Dedifferentiated amniotic fluid mesenchymal stem cell (primary cell): ENCODE results near the gene SAMD4B.

Source experiments
- DNase-seq: peaks from one replicate; pipeline ENCODE4 v3.0.0-alpha.2; 2016; ENCODE audit errors: extremely low spot score

The SAMD4B gene

DNA sequence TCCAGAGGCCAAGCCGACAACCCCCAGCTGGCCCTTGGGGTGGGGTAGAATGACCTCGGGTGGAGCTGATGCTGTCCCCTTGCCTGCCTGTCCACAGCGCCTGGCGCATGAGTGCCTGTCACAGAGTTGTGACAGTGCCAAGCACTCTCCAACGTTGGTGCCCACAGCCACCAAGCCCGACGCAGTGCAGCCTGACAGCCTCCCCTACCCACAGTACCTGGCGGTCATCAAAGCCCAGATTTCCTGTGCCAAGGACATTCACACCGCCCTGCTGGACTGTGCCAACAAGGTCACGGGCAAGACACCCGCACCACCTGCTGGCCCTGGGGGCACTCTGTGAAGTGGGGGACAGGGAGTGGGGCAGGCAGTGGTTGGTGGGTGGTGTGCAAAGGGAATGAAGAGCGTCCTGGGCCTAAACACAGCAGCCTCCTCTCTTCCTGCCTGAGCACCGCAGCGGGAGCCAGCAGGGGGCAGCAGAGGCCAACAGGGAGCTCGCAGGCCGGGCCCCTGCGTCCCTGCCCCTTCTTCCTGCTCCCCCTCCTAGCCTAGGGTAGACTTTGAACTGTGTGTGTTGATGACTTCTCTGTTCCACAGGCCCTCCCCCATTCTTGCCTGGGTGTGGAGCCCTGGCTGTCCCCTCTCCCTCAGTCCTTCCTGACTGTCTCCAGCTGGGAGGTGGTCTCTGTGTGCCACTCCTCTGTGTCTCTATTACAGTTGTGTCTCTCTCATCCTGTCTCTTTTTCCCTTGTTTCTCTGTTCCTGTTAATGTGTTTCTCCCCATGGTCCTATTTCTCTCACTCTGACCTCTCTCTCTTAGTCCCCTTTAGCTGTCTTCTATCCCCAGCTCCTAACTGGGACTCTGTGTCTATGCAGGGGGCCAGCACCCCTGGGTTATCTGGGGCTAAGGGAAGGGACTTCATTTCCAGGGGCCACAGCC is 55.4 kb downstream of the SAMD4B start:
- DNase-seq = peak; percentile 75

DNA sequence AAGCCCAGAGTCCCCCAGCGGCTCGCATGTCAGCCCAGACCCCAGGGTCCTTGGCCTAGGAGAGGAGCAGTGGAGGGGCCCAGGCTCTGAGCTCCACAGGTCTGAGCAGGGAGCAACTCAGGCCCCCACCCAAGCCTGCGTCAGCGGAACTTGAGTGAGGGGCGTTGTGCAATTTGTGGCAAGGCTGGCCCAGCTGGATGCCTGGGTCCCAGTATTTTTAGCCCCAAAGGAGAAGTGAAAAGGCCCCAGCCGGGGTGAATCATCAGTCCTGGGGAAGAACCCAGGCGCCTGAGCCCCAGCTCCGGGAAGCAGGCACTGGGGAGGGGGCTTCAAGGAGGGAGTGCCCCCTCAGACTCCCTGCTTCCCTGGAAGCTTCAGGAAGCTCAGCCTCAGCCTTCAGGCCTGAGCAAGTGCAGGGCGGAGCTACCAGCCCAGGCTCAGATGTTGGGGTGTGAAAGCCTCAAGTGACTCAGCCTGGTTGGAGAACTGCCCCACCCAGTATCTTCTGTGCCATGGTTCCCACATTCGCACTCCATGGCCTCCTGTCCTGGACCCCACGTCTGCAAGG is 56.2 kb downstream of the SAMD4B start:
- DNase-seq = peak; percentile 59

GRCh38 chr19:39399668-39400050 is 57.4 kb downstream of the SAMD4B start:
- no peak for DNase-seq

DNA sequence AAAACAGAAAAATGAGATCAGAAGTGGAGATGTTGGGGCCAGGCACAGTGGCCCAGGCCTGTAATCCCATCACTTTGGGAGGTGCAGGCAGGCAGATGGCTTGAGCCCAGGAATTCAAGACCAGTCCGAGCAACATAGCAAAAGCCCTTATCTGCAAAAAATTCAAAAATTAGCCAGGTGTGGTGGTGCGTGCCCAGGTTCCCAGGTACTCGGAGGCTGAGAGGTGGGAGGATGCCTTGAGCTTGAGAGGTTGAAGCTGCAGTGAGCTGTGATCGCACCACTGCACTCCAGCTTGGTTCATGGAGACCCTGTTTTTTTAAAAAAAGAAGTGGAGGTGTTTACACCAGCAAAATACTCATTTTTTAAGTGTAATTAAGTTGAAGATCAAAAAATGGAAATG is 57.8 kb downstream of the SAMD4B start:
- no peak for DNase-seq

DNA sequence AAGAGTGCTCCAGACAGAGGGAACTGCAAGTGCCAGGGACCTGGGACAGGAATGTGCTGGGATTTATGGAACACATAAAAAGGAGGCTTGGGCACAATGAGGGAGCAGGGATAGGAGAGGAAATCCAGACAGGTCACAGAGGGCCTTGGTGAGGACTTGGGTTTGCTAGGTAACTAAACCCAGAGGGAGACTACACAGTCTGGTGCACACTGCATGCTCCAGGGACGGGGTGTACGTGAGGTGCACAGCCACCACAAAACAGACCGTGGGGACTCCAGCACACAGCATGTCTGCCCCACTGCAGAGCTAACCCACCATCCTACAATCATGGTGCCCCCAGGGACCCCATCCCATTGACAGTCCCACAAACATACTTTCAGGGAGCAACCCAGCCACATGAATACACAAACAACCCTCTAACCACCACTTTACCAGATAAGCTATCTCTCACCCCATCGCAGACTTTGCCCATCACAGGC is 58.9 kb downstream of the SAMD4B start:
- no peak for DNase-seq

DNA sequence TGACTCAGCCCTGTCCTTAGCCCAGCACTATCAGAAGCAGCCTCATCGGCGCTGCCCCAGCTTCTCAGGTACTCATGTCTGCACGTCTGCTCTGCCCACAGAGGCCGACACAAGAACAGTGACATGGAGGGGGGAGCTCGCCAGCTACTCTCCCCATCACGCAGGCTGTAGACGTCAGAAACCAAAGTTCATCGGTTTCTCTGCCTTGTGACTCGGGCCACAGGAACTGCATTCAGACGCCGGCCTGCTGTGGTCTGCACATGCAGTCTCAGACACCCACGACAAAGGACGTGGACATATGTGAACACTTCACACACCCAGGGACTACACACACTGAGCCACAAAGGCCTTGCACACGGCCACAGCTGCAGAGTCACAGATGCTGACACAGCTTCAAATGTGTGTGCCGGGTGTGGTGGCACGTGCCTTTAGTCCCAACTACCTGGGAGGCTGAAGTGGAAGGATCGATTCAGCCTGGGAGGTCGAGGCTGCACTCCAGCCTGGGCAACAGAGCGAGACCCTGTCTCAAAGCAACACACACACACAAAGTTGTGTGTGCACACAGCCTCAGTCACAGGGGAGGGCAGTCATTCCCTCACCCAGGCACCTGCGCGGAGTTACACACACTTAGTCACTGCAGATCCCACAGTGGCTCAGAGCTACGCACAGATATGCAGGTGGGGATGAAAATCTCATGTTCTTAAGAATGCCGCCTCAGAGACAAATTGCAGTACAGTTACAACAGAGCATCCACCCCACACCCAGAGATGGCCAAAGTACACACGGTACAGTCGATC is 59.5 kb downstream of the SAMD4B start:
- DNase-seq = no peak

- DNase-seq = peak; percentile 76
Measured at GRCh38 chr19:39402346-39403300, 60.4 kb downstream of the SAMD4B start.

- DNase-seq = peak; percentile 99
Measured at GRCh38 chr19:39403331-39404312, 61.4 kb downstream of the SAMD4B start.

DNA sequence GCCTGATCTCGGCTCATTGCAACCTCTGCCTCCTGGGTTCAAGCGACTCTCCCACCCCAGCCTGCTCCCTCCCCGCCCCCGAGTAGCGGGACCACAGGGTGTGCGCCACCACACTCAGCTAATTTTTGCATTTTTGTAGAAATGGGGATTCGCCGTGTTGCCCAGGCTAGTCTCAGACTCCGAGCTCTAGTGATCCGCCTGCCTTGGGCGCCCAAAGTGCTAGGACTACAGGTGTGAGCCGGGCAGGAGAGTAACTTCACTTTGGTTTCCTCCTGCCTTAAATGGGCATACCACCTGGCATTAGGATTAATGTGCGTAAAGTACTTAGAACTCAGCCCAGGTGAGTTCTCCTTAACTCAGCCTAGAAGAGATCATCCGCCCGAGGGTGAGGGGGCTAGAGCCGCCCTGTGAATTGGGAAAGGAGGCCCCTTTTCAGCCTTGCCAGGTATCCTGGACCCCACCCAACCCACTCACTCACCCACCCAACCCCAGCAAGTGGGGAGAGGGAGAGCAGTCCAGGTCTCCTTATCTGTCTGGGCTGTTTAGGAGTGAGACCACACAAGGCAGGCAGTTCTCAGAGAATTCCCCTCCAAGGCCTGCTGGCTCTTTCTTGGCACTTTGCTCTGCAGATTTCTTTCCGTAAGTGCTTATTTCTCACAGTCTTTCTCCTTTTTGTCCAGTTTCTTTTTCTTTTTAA is 63.2 kb downstream of the SAMD4B start:
- DNase-seq = no peak

DNA sequence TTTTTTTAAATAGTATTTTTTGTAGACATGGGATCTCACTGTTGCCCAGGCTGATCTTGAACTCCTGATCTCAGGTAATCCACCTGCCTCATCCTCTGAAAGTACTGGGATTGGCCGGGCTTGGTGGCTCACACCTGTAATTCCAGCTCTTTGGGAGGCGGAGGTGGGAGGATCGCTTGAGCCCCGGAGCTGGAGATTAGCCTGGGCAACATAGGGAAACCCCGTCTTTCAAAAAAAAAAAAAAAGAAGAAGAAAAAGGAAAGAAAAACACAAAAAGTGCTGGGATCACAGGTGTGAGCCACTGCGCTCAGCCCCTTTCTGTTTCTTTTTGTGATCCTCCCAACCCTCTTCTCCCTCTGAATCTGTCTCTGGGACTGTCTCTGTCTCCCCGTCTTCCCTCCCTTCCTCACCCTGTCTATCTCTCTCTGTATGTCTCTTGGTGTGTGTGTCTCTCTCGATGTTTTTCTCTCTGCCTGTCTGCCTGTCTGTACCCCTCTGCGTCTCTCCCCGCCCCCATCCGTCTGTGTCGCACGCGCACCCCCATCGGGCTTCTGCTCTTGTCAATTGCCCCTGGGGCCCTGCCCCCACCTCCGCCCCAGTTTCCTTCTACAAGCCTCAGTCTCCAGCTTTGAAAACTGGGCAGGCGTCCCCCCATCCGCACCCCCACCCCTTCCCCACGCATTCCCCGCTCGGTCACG is 63.9 kb downstream of the SAMD4B start:
- DNase-seq = no peak

DNA sequence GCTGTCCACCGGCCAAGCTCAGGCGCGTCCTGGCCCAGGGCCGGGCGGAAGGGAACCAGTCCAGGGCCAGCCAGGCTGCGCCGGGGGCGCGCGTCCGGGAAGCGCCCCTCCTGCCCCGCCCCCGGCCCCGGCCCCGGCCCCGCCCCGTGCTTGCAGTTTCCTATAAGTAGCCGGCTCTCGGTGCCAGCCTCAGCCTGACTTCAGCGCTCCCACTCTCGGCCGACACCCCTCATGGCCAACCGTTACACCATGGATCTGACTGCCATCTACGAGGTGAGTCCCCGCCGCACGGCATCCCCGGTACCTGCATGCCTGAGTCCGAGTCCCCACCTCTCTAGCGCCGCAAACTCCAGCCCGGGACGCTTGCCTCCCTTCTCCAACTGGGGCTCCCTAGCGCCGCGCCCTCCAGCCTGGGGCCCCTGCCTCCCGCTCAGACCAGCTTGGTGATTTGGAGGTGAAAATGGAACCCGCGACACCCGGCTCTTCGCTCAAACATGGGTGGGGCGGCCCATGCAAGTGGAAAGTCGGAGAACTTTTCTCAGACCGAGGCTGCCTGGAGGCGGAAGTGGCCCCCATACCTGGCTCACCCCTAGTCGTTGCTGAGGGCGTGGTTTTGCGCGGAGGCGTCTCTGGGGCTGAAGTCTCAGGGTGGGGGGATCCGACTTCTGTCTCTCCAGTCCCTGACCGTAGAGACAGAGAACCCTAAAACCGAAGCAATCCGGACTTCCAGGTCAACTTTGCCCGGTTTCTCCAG is 64.6 kb downstream of the SAMD4B start, which contains the start of gene ZFP36:
Gene ZFP36, plus strand, starts transcription at position 192 of the 754 bp plus-strand sequence. Its CDS starts 58 bp downstream, at position 250.
- DNase-seq = peak; percentile 67

DNA sequence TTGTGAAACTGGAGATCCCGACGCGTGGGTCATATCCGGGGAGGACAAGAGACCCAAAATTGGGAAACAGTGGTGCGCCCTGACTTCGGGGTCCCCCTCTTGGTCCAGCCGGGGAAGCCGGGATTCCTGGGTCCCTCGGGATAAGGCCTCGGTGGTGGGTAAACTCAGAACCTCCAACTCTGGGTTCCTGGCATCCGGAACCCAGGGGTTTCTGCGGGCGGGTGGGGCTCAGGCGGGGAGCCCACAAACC is 65.1 kb downstream of the SAMD4B start:
- no peak for DNase-seq

- DNase-seq = no peak
Measured at GRCh38 chr19:39407660-39408391, 65.6 kb downstream of the SAMD4B start.

DNA sequence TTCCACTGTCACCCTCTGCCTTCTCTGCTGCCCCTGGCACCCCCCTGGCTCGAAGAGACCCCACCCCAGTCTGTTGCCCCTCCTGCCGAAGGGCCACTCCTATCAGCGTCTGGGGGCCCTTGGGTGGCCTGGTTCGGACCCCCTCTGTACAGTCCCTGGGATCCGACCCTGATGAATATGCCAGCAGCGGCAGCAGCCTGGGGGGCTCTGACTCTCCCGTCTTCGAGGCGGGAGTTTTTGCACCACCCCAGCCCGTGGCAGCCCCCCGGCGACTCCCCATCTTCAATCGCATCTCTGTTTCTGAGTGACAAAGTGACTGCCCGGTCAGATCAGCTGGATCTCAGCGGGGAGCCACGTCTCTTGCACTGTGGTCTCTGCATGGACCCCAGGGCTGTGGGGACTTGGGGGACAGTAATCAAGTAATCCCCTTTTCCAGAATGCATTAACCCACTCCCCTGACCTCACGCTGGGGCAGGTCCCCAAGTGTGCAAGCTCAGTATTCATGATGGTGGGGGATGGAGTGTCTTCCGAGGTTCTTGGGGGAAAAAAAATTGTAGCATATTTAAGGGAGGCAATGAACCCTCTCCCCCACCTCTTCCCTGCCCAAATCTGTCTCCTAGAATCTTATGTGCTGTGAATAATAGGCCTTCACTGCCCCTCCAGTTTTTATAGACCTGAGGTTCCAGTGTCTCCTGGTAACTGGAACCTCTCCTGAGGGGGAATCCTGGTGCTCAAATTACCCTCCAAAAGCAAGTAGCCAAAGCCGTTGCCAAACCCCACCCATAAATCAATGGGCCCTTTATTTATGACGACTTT is 66.4 kb downstream of the SAMD4B start:
- no peak for DNase-seq

- DNase-seq = peak; percentile 48
Measured at GRCh38 chr19:39409208-39410016, 67.2 kb downstream of the SAMD4B start.
